ENCODE results near the gene SSPN.

Gene SSPN, protein sequence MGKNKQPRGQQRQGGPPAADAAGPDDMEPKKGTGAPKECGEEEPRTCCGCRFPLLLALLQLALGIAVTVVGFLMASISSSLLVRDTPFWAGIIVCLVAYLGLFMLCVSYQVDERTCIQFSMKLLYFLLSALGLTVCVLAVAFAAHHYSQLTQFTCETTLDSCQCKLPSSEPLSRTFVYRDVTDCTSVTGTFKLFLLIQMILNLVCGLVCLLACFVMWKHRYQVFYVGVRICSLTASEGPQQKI

GRCh38 chr12:26195250-26195640 lies at the start of gene SSPN:
SSPN (plus strand) TSS chr12:26195573; CDS start chr12:26195673, 100 bp downstream.
- Histone ChIP-seq H3K9ac (ENCODE audit: low read depth, low read length) (peak within 1 kb of the TSS; percentile 32), H3K4me3 (ENCODE audit: low read depth, low read length) (peak within 1 kb of the TSS; percentile 61), H3K36me3 (ENCODE audit: control insufficient read depth, insufficient read depth, low read length) (no peaks in the 10 kb centered on the region), H3K27me3 (ENCODE audit: control insufficient read depth, insufficient read depth, low read length) (peaks cover 44% of the 10 kb centered on the region), H3K4me1 (ENCODE audit: control insufficient read depth, insufficient read depth, low read length) (peaks cover 4% of the 10 kb centered on the region), H3K9me3 (ENCODE audit: control insufficient read depth, insufficient read depth, low read length) (no peaks in the 10 kb centered on the region)

DNA sequence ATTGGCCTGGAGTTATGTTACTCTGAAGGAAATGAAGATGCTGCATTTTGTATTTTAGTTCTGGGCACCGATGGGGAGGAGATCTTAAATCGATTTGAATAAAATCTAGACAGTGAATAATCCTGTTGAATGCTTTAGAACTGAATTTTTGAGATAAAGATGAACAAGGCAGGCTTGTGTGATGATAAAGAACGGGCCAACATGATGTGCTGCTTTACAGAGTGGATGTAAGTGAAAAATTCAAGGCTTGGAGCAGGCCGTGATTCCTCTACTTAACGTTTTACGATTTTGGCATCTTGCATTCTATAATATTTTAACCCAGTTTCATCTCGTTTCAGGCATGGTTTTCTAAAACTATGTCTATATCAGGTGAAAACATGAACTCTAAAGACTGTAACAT lies 47.1 kb upstream of the SSPN start:
- Histone ChIP-seq H3K36me3 (ENCODE audit: control insufficient read depth, insufficient read depth, low read length) (no peaks in the 10 kb centered on the region), H3K27me3 (ENCODE audit: control insufficient read depth, insufficient read depth, low read length) (peaks cover 7% of the 10 kb centered on the region)

GRCh38 chr12:26149968-26150500 lies 45.3 kb upstream of the SSPN start:
- Histone ChIP-seq H3K36me3 (ENCODE audit: control insufficient read depth, insufficient read depth, low read length) (no peaks in the 10 kb centered on the region), H3K9me3 (ENCODE audit: control insufficient read depth, insufficient read depth, low read length) (no peaks in the 10 kb centered on the region), H3K9ac (ENCODE audit: low read depth, low read length) (no peak overlapping the region), H3K4me3 (ENCODE audit: low read depth, low read length) (no peak overlapping the region), H3K27me3 (ENCODE audit: control insufficient read depth, insufficient read depth, low read length) (no peaks in the 10 kb centered on the region), H3K4me1 (ENCODE audit: control insufficient read depth, insufficient read depth, low read length) (no peaks in the 10 kb centered on the region)

More for the DNA sequence above, 47.1 kb upstream of the SSPN start:
- H3K4me3 ChIP-seq (ENCODE audit: low read depth, low read length) = no peak overlapping the region
- no peaks in the 10 kb centered on the region for H3K4me1 ChIP-seq (ENCODE audit: control insufficient read depth, insufficient read depth, low read length)
- H3K9me3 ChIP-seq (ENCODE audit: control insufficient read depth, insufficient read depth, low read length) = no peaks in the 10 kb centered on the region
- H3K9ac ChIP-seq (ENCODE audit: low read depth, low read length) = no peak overlapping the region

DNA sequence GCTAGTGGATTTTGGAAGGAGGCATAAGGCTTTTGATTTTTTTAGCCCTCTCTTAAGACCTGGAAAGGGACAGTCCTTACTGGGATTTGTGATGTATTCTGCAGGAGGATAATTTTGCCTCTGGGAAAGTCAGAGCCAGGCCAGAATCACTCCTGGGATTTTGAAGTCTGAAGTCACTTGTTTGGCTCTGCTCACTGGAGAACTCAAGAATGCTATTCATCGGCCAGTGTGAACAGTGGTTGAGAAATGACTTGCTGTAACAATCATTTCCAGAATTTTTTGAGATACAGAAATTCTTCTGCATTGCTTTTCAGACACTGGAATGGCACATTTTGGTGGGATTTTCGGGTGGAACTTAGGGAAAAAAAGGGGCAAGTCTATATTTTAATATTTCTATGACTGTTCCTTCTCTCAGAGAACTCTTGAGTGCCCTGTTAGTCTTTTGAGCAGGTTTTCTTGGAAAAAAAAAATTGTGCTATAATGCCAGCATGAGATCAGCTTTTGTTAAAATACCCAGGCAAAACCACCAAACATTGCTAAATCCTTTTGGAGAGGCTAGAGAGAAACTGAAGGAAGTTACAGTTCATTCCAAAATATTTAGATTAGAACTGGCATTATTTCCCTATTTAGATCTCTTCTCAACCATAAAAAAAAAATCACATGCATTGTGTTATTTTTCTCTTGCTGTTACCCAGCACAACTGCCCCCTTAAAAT lies 44.5 kb upstream of the SSPN start:
- Histone ChIP-seq H3K9ac (ENCODE audit: low read depth, low read length) (no peak overlapping the region), H3K4me3 (ENCODE audit: low read depth, low read length) (no peak overlapping the region), H3K36me3 (ENCODE audit: control insufficient read depth, insufficient read depth, low read length) (no peaks in the 10 kb centered on the region), H3K4me1 (ENCODE audit: control insufficient read depth, insufficient read depth, low read length) (no peaks in the 10 kb centered on the region), H3K27me3 (ENCODE audit: control insufficient read depth, insufficient read depth, low read length) (no peaks in the 10 kb centered on the region), H3K9me3 (ENCODE audit: control insufficient read depth, insufficient read depth, low read length) (no peaks in the 10 kb centered on the region)

DNA sequence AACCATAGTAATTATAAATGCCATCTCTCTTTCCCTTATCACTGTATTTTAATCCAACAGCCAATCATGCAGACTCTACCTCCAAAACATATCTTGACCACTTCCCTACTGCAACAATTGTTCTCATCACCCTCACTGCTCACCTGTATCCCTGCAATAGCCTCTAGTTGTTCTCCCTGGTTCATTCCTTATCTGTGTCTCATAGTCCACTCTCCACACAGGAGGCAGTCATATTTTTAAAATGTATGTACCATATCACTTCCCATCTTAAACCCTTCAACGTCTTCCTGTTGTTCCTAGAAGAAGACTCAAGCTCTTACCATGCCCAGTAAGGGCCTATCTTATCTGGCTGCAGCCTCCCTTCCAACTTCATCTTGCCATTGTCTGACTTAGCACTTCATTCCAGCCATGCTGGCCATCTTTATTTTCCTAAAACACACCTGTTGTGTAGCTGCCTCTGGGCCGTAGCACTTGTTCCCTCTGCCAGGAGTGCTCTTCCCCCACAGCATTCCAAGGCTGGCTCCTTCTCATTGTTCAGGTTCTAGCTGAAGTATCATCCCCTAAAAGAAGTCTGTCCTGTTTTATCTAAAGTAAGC lies 42.8 kb upstream of the SSPN start:
- Histone ChIP-seq H3K4me3 (ENCODE audit: low read depth, low read length) (no peak overlapping the region), H3K27me3 (ENCODE audit: control insufficient read depth, insufficient read depth, low read length) (no peaks in the 10 kb centered on the region), H3K4me1 (ENCODE audit: control insufficient read depth, insufficient read depth, low read length) (no peaks in the 10 kb centered on the region), H3K9me3 (ENCODE audit: control insufficient read depth, insufficient read depth, low read length) (no peaks in the 10 kb centered on the region), H3K36me3 (ENCODE audit: control insufficient read depth, insufficient read depth, low read length) (no peaks in the 10 kb centered on the region), H3K9ac (ENCODE audit: low read depth, low read length) (no peak overlapping the region)

- no peaks in the 10 kb centered on the region for H3K4me1 ChIP-seq (ENCODE audit: control insufficient read depth, insufficient read depth, low read length)
- H3K9me3 ChIP-seq (ENCODE audit: control insufficient read depth, insufficient read depth, low read length) = no peaks in the 10 kb centered on the region
- no peaks in the 10 kb centered on the region for H3K27me3 ChIP-seq (ENCODE audit: control insufficient read depth, insufficient read depth, low read length)
- H3K4me3 ChIP-seq (ENCODE audit: low read depth, low read length) = no peak overlapping the region
- H3K9ac ChIP-seq (ENCODE audit: low read depth, low read length) = no peak overlapping the region
- H3K36me3 ChIP-seq (ENCODE audit: control insufficient read depth, insufficient read depth, low read length) = no peaks in the 10 kb centered on the region
These were observed 41.8 kb upstream of the SSPN start for GRCh38 chr12:26153421-26154154.

- H3K9ac ChIP-seq (ENCODE audit: low read depth, low read length) = no peak overlapping the region
- H3K36me3 ChIP-seq (ENCODE audit: control insufficient read depth, insufficient read depth, low read length) = no peaks in the 10 kb centered on the region
- H3K4me3 ChIP-seq (ENCODE audit: low read depth, low read length) = no peak overlapping the region
- no peaks in the 10 kb centered on the region for H3K9me3 ChIP-seq (ENCODE audit: control insufficient read depth, insufficient read depth, low read length)
- H3K27me3 ChIP-seq (ENCODE audit: control insufficient read depth, insufficient read depth, low read length) = no peaks in the 10 kb centered on the region
- no peaks in the 10 kb centered on the region for H3K4me1 ChIP-seq (ENCODE audit: control insufficient read depth, insufficient read depth, low read length)
These were observed 39.0 kb upstream of the SSPN start for GRCh38 chr12:26156201-26156871.

GRCh38 chr12:26157001-26157400 lies 38.4 kb upstream of the SSPN start:
- no peak overlapping the region for H3K4me3 ChIP-seq (ENCODE audit: low read depth, low read length)
- no peaks in the 10 kb centered on the region for H3K27me3 ChIP-seq (ENCODE audit: control insufficient read depth, insufficient read depth, low read length)
- no peaks in the 10 kb centered on the region for H3K4me1 ChIP-seq (ENCODE audit: control insufficient read depth, insufficient read depth, low read length)
- H3K9me3 ChIP-seq (ENCODE audit: control insufficient read depth, insufficient read depth, low read length) = no peaks in the 10 kb centered on the region
- H3K36me3 ChIP-seq (ENCODE audit: control insufficient read depth, insufficient read depth, low read length) = no peaks in the 10 kb centered on the region
- no peak overlapping the region for H3K9ac ChIP-seq (ENCODE audit: low read depth, low read length)

- H3K9me3 ChIP-seq (ENCODE audit: control insufficient read depth, insufficient read depth, low read length) = no peaks in the 10 kb centered on the region
- no peaks in the 10 kb centered on the region for H3K4me1 ChIP-seq (ENCODE audit: control insufficient read depth, insufficient read depth, low read length)
- H3K27me3 ChIP-seq (ENCODE audit: control insufficient read depth, insufficient read depth, low read length) = no peaks in the 10 kb centered on the region
- no peak overlapping the region for H3K4me3 ChIP-seq (ENCODE audit: low read depth, low read length)
- H3K9ac ChIP-seq (ENCODE audit: low read depth, low read length) = no peak overlapping the region
- no peaks in the 10 kb centered on the region for H3K36me3 ChIP-seq (ENCODE audit: control insufficient read depth, insufficient read depth, low read length)
These were observed 37.2 kb upstream of the SSPN start for GRCh38 chr12:26158078-26158764.

DNA sequence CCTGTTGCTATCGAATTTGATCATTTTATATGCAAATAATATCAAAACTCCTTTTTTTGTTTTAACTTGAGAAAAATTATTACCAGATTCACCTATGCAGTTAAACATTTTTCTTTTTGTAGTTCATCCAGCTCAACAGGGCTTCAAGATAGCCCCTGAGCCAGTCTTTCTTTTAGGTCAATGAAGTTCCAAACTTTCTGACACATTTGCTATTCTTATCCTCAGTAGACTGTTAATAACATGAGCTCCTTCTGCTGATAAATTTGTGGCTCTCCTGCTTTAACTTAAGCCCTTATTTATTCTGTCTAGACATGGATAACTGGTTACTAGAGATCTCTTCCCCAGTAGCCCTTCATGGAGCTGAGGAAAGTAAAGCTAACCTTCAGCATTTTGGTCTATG lies 33.2 kb upstream of the SSPN start:
- Histone ChIP-seq H3K9ac (ENCODE audit: low read depth, low read length) (no peak overlapping the region), H3K4me1 (ENCODE audit: control insufficient read depth, insufficient read depth, low read length) (no peaks in the 10 kb centered on the region), H3K27me3 (ENCODE audit: control insufficient read depth, insufficient read depth, low read length) (no peaks in the 10 kb centered on the region), H3K9me3 (ENCODE audit: control insufficient read depth, insufficient read depth, low read length) (no peaks in the 10 kb centered on the region), H3K4me3 (ENCODE audit: low read depth, low read length) (no peak overlapping the region), H3K36me3 (ENCODE audit: control insufficient read depth, insufficient read depth, low read length) (no peaks in the 10 kb centered on the region)

- no peaks in the 10 kb centered on the region for H3K9me3 ChIP-seq (ENCODE audit: control insufficient read depth, insufficient read depth, low read length)
- H3K4me1 ChIP-seq (ENCODE audit: control insufficient read depth, insufficient read depth, low read length) = no peaks in the 10 kb centered on the region
- H3K4me3 ChIP-seq (ENCODE audit: low read depth, low read length) = no peak overlapping the region
- H3K9ac ChIP-seq (ENCODE audit: low read depth, low read length) = no peak overlapping the region
- no peaks in the 10 kb centered on the region for H3K36me3 ChIP-seq (ENCODE audit: control insufficient read depth, insufficient read depth, low read length)
- no peaks in the 10 kb centered on the region for H3K27me3 ChIP-seq (ENCODE audit: control insufficient read depth, insufficient read depth, low read length)
These were observed 32.5 kb upstream of the SSPN start for GRCh38 chr12:26162905-26163304.

Measured in iPS-15b (cell line).